LNCAP (cell line): Measurements from ENCODE around the gene SIPA1L3.

Experiments used
- TF ChIP-seq, protein P1 (sequence below): fragments of 450-650 bp; IDR thresholded peaks from 2 replicates; pipeline ENCODE4 v1.5.1; 2017; ENCODE audit warnings: mild to moderate bottlenecking

SIPA1L3 gene, protein sequence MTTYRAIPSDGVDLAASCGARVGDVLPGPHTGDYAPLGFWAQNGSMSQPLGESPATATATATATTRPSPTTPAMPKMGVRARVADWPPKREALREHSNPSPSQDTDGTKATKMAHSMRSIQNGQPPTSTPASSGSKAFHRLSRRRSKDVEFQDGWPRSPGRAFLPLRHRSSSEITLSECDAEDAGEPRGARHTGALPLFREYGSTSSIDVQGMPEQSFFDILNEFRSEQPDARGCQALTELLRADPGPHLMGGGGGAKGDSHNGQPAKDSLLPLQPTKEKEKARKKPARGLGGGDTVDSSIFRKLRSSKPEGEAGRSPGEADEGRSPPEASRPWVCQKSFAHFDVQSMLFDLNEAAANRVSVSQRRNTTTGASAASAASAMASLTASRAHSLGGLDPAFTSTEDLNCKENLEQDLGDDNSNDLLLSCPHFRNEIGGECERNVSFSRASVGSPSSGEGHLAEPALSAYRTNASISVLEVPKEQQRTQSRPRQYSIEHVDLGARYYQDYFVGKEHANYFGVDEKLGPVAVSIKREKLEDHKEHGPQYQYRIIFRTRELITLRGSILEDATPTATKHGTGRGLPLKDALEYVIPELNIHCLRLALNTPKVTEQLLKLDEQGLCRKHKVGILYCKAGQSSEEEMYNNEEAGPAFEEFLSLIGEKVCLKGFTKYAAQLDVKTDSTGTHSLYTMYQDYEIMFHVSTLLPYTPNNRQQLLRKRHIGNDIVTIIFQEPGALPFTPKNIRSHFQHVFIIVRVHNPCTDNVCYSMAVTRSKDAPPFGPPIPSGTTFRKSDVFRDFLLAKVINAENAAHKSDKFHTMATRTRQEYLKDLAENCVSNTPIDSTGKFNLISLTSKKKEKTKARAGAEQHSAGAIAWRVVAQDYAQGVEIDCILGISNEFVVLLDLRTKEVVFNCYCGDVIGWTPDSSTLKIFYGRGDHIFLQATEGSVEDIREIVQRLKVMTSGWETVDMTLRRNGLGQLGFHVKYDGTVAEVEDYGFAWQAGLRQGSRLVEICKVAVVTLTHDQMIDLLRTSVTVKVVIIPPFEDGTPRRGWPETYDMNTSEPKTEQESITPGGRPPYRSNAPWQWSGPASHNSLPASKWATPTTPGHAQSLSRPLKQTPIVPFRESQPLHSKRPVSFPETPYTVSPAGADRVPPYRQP (N-terminal part only)

DNA sequence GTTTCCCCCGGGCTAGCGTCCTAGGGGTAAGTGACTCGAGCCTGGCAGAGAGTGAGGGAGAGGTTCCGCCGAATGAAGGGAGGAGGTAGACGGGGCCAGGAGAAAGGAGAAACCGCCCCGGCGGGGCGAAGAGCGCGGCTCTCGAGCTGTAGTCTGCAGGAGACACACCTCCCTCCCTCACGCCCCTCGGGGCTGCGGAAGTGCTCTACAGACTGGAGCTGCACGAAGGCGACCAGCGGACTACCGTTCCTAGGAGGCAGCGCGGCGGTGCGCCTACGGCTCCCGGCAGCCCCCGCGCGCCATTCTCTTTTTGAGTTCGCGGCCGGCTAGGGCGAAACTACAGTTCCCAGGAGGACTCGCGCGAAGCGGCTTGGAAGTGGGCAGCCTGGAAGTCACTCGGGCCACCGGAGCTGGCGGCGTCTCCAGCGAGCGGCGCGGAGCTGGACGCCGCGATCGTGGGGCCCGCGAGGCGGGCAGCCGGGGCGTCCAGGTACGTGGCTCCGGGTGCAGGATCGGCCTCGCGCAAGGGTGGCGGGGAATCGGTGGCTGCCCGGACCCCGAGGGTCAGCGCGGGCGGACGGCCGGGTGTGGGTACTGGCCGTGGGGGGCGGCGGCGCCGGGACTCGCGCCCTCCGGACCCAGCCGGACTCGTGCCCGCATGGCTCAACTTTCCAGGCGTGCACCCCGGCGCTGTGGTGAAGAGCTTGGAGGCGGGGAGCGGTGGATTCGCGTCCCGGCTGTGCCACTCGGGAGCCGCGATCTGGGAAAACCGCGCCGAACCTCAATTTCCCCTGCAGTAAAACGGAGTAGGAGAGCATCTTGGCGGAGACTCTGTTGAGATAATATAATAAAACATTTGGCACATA lies at the start of gene SIPA1L3:
TSS of gene SIPA1L3 (plus strand) at position 340 of the 866 bp plus-strand sequence. CDS start 174,358 bp downstream, outside the sequence.
- TF ChIP-seq, protein P1, sequence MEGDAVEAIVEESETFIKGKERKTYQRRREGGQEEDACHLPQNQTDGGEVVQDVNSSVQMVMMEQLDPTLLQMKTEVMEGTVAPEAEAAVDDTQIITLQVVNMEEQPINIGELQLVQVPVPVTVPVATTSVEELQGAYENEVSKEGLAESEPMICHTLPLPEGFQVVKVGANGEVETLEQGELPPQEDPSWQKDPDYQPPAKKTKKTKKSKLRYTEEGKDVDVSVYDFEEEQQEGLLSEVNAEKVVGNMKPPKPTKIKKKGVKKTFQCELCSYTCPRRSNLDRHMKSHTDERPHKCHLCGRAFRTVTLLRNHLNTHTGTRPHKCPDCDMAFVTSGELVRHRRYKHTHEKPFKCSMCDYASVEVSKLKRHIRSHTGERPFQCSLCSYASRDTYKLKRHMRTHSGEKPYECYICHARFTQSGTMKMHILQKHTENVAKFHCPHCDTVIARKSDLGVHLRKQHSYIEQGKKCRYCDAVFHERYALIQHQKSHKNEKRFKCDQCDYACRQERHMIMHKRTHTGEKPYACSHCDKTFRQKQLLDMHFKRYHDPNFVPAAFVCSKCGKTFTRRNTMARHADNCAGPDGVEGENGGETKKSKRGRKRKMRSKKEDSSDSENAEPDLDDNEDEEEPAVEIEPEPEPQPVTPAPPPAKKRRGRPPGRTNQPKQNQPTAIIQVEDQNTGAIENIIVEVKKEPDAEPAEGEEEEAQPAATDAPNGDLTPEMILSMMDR, result no peak

DNA sequence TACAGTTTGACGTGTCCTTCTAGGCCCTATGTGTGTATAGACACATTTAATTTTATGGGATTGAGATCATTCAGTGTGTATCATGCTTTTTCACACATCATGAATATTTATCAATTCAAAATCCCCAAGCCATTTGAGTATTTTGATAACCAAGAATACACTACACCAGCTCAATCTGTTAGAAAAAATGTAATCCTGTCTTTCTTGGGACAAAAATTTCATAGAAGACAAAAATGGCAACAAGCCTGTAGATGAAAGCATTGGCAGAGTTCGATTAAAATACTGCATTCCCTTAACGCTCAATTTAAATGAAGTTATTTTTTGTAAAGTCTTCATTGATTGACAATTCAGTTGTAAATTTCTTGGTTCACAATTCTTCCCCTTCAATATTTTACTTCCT lies 42.5 kb upstream of the SIPA1L3 start:
- TF ChIP-seq, protein P1, result no peak

DNA sequence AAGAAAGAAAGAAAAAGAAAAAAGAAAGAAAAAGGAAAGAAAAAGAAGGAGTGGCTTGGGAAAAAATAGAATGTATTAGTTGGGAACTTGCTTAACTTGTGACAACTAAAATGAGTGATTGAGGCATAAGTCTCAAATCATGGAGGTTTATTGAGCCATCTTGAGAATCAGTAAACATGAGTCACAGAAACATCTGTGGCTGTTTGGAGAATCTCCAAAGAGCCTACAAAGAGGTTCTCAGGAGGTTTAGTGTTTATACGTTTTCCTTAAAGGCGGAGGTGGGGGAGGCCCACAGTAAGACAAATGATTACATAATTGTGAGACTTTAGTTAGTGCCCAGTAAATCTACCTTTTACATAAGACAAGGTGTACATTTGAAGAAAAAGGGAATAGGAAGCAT lies 39.2 kb upstream of the SIPA1L3 start:
- TF ChIP-seq, protein P1, result no peak

DNA sequence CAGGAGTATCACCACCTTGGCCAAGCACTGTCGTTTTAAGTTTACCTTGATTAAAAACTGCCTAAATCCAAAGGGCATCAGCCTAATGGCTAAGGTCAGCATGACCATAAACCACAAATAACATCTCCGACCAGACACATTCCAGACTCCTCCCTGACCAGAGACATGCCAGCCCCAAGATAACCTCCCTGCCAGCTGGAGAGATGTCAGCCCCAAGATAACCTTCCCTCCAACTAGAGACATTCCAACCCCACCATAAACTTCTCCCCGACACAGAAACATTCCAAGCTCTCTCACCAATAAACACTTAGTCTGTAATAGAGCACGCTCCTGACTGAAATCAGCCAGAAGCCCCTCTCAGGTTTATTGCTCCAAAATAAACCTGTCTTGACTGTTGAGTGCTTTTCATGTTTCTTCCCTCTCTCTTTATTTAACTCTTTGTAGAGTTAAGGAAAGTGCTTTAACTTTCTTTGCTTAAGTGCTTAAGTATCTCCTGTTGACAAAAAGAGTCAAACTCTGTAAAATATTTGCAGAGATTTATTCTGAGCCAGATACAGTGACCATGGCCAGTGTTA lies 37.2 kb upstream of the SIPA1L3 start:
- TF ChIP-seq, protein P1, result no peak

DNA sequence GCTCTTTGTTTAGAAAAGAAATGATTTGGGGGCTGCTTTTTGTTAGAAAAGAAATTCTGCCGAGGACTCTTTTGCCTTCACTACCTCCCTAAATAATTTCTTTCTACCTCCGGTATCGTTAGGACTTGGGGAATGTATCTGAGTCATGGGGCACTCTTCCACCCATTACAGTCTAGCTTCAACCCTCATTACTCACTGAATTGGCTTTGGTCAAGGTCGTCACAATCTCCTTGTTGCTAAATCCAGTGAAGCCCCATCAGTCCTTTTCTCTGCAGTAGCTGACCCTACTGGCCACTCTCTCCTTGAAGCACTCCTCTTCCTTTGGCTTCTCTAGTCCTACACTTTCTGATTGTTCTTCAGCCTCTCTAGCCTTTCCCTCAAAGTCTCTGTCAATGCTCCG lies 34.6 kb upstream of the SIPA1L3 start:
- TF ChIP-seq, protein P1, result no peak

DNA sequence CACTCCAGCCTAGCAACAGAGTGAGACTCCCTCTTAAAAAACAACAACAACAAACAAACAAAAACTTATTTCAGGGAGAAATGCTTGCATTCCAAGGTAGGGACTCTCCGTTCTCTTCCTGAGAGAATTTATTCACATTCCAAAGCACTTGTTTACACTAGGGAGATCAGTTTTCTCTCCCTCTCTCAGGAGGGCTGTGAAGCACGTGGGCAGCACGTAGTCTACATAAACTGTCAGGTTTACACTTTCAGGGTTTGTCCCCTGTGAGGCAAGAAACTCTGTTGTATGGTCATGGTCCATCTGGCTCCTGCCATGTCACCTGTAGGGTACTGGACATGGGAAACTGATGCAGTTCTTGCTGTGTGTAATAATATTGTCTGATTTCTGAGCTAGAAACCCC lies 32.2 kb upstream of the SIPA1L3 start:
- TF ChIP-seq, protein P1, result no peak
